ENCODE data around the gene CTDSP1.
A peak's percentile ranks its signal among the peaks of the same experiment; 100 is the strongest.

Gene CTDSP1, protein sequence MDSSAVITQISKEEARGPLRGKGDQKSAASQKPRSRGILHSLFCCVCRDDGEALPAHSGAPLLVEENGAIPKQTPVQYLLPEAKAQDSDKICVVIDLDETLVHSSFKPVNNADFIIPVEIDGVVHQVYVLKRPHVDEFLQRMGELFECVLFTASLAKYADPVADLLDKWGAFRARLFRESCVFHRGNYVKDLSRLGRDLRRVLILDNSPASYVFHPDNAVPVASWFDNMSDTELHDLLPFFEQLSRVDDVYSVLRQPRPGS

DNA sequence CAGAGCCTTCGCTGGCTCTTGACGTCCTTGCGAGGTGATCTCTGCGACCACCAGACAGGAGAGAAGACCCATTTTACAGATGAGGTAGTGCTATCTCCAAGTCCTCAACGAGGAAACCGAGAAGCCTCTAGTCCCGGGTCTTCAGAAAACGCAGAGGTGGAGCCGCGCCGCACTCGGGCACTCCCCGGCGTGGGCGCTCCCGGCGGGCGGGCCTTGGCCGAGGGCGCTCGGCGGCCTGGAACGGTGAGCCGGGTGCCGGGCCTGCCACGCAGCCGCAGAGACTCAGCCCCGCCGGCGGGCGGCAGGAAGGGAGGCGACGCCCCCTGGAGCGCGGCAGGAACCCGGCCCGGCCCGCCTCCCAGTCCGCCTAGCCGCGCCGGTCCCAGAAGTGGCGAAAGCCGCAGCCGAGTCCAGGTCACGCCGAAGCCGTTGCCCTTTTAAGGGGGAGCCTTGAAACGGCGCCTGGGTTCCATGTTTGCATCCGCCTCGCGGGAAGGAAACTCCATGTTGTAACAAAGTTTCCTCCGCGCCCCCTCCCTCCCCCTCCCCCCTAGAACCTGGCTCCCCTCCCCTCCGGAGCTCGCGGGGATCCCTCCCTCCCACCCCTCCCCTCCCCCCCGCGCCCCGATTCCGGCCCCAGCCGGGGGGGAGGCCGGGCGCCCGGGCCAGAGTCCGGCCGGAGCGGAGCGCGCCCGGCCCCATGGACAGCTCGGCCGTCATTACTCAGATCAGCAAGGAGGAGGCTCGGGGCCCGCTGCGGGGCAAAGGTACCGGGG lies at the start of gene CTDSP1:
TSS of gene CTDSP1 (plus strand) at position 478 of the 776 bp plus-strand sequence. CDS start at position 701, 223 bp downstream.
- peak; percentile 86 to 87 for DNase-seq (ENCODE audit: low read depth in 2 of 2)

DNA sequence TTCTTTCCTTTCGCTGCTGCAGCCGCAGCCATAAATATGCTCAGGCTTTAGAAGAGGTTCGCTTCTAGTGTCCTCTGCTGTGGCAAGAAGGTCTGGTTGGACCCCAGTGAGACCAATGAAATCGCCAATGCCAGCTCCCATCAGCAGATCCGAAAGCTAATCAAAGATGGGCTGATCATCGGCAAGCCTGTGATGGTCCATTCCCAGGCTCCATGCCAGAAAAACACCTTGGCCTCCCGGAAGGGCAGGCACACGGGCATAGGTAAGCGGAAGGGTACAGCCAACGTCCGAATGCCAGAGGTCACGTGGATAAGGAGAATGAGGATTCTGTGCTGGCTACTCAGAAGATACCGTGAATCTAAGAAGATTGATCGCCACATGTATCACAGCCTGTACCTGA lies 45.6 kb upstream of the CTDSP1 start:
- DNase-seq (ENCODE audit: low read depth in 2 of 2) = no peak

DNA sequence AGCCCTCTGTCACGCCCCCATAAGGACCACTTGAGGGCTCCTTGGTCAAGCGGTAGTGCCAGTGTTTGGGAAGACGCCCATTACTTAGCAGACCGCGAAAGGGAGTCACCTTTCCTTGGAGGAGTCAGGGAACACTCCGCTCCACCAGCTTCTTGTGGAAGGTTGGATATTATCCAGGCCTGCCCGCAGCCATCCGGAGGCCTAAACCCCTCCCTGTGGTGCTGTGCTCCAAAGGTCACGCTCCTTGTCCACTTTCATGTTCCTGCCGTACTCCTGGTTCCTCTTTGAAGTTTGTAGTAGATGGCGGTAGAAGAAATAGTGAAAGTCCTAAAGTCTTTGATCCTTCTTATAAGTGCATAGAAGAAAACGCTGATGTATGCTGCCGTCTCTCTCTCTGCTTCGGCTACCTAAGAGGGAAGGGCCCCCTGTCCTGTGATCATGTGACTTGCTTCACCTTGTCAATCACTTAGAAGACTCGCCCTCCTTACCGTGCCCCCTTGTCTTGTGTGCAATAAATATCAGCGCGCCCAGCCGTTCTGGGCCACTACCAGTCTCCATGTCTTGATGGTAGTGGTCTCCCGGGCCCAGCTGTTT lies 44.7 kb upstream of the CTDSP1 start:
- DNase-seq (ENCODE audit: low read depth in 2 of 2) = no peak

DNA sequence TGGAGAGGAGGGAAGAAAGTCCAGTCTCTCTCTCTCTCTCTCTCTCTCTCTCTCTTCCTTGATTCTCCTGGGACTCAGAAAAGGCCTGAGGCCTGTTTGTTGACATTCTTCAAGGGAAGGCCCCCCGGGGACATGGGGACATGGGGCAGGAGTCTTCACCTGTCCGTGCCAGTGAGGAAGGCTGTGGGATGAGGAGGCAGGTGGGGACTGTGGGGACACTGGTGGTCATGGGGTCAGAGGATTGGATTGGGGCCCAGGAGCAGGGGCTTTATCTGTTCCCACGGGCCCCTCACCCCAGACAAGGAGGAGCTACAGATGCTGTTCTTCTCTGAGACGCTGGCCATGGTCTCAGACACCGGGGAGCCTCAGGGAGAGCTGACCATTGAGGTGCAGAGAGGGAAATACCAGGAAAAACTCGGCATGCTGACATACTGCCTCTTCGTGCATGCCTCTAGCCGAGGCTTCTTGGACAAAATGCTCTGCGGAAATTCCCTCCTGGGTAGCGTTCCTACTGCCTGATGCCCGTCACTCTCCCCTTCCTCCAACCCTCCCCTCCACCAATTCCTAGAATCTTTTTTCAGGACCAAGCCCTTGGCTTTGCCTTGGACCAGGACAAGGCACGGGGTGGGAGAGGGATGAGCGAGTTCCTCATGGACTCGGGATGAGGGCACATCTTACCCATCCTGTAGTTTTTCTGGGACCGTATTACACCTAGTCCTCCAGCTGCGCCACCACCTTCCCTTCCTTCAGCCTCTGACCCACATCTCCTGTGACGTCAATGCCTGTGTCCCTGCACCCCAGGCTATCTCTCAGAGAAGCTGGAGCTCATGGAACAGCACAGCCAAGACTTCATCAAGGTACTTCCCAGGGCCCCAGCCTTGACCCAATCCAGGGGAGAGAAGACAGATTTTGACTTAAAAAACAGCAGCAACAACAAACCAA lies 42.2 kb upstream of the CTDSP1 start:
- DNase-seq (ENCODE audit: low read depth in 2 of 2) = no peak

DNA sequence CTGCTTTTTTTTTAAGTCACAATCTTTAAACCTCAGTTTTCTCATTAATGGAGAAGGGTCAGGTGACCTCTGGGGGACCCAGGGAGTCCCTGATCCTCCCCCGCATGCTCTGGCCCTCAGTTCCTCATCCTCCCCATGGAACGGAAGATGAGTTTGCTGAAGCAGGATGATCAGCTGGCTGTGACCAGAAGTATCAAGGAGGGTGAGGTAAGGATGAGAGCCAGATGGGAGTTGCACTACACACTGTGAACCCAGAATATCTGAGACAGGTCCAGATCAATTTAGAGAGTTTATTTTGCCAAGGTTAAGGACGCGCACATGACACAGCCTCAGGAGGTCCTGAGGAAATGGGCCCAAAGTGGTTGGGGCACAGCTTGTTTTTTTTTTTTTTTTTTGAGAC lies 39.2 kb upstream of the CTDSP1 start:
- DNase-seq (ENCODE audit: low read depth in 2 of 2) = no peak

DNA sequence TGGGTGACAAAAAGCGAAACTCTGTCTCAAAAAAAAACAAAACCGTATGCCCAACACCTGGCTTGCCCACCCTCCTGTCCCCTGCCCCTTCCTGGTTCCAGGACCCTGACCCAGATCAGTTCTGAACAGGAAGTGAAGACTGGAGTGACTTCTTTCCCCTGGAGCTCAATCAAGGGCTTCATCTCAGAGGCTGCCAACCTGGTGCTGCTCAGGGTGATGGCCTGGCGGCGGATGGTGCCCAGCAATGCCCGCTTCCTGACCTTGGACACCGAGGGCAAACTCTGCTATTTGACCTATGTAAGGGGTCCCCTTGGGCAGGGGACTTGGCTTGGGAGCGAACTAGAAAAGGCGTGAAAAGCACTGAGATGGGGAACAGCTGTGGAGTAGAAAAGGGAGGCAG lies 37.1 kb upstream of the CTDSP1 start:
- no peak for DNase-seq (ENCODE audit: low read depth in 2 of 2)

DNA sequence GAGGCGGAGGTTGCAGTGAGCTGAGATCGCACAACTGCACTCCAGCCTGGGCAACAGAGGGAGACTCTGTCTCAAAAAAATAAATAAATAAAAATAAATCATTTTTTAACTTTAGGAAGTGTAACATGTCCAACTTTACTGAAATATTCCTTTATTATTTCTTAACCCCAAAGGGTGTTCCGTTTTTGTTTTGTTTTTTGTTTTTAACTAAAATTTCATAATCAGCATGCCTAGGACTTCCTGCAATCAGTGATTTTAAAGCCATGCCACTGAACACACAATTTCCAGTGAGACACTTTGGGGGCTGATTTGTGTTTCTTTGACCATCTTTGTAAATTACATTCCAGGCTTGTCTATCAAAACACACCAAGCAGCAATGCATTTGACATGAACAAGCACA lies 35.9 kb upstream of the CTDSP1 start:
- no peak for DNase-seq (ENCODE audit: low read depth in 2 of 2)

DNA sequence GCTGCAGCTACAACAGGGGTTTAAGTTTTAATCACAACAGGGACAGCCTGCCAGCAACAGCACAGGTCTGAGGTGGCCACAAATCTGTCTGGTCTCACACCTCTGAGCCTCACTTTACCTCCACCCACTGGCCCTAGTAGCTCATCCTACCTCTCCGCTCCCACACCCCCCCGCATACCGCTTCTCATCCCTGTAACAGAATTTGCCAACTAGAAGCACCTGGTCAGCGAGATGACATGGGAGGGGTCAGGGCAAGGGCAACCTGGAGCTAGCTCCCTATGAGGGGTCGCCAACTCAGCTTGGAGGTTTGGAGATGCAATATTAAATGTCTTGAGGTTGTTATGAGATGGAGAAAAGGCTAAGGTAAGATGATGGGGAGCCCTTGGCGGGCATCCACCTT lies 35.5 kb upstream of the CTDSP1 start:
- no peak for DNase-seq (ENCODE audit: low read depth in 2 of 2)

DNA sequence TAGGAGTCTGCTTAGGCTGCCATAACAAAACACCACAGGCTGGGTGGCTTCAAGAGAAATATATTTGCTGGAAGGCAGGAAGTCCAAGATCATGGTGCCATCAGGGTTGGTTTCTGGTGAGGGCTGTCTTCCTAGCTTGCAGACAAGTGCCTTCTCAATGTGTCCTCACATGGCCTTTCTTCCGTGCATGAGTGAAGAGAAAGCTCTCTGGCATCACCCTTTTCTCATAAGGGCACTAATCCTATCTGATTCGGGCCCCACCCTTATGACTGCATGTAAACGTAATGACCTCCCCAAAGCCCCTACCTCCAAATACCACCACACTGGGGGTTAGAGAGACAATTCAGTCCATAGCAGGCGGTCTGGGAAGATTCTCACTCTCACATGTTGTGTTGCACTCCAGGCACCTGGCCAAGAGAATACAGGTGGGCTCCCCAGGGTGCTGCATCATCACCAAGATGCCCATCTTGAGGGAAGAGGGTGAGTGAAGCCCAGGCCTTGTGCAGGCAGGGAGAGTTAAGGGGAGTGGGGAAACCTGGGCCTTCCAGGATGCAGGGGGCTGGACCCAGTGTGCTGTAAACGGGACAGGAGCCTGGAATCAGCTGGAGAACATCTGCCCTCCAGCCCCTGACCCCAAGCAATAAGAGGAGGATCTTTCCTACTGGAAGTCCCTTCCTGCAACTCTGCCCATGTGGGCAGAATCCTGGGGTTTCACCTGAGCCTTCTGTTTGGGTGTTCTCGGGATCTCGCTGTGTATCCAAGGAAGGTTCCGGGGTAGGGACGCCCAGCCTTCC lies 32.9 kb upstream of the CTDSP1 start:
- DNase-seq (ENCODE audit: low read depth in 2 of 2) = no peak

DNA sequence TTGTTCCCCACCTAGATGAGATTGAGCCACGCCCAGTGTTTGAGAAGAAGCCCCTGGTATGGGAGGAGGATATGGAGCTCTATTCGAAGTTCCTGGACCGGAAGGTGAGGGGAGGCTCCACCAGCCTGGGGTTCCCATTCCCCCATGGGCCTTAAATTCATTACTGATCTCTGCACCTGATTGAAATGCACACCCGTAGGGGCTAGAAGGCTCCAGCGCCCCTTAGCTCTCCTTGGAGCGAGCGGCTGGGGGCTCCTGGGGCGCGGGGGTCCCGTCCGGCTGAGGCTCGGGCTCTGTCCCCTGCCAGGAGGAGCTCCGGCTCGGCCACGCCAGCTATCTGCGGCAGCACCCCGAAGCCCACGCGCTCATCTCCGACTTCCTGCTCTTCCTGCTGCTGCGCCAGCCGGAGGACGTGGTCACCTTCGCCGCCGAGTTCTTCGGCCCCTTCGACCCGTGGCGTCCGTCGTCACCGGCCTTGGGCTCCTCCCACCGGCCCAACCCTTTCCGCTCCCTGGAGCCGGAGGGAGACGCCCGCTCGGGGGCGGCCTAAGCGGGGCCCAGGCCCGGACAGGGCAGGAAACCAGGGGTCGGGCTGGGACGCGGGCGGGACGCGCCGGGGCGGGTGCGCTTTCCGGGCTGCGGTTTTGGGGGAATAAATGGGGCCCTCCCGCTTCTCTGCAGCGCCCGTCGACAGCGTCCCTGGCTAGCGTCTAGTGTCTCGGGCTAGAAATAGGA lies 32.1 kb upstream of the CTDSP1 start:
- peak; percentile 28 to 53 for DNase-seq (ENCODE audit: low read depth in 2 of 2)

DNA sequence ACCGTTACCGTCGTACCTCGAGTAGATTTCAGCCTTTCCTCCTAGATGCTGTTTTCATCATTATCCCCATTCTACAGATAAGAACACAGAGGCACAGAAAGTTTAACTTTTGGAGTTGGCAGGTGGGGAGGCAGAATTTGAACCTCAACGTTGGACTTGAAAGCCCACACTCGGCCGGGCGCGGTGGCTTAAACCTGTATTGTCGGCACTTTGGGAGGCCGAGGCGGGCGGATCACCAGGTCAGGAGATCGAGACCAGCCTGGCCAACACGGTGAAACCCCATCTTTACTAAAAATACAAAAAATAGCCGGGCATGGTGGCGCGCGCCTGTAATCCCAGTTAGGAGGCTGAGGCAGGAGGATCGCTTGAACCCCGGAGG lies 31.5 kb upstream of the CTDSP1 start:
- DNase-seq (ENCODE audit: low read depth in 2 of 2) = no peak

DNA sequence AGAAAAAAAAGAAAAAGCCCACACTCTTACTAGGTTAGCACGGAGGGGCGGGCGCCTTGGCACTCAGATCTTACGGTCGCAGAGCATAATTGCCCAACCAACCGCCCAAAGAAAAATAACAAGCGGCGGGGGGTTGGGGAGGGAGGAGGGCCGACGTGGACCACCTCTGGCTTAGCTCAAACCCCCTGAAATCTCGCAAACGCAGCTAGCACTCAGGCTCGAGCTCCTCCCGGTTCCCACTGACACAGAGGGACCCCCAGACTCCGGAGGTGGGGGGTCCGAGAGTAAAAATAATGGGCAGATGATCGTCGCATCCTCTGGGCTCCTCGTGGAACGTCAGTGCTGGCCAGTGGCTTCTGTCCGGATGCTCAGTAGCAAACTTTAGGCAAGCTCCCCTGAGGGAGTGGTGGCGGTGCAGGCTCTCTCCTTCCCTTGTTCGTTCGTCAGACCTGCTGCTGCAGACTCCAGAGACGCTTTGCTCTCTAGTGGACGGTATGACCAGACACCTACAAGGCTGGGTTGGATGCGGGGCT lies 31.0 kb upstream of the CTDSP1 start:
- DNase-seq (ENCODE audit: low read depth in 2 of 2) = no peak

DNA sequence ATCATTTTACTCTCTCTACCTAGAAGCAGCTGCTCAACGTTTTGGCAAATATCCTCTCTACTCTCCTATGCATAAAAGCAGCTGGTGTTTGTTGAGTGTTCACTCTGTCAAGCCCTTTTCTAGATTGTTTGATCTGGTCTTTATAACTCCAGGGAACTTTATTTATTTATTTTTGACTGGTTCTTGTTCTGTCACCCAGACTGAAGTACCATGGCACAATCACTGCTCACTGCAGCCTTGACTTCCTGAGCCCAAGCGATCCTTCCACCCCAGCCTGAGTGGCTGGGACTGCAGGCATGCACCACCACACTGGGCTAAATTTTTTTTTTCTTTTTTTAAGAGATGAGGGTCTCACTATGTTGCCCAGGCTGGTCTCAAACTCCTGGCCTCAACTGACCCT lies 30.3 kb upstream of the CTDSP1 start:
- DNase-seq (ENCODE audit: low read depth in 2 of 2) = no peak

DNA sequence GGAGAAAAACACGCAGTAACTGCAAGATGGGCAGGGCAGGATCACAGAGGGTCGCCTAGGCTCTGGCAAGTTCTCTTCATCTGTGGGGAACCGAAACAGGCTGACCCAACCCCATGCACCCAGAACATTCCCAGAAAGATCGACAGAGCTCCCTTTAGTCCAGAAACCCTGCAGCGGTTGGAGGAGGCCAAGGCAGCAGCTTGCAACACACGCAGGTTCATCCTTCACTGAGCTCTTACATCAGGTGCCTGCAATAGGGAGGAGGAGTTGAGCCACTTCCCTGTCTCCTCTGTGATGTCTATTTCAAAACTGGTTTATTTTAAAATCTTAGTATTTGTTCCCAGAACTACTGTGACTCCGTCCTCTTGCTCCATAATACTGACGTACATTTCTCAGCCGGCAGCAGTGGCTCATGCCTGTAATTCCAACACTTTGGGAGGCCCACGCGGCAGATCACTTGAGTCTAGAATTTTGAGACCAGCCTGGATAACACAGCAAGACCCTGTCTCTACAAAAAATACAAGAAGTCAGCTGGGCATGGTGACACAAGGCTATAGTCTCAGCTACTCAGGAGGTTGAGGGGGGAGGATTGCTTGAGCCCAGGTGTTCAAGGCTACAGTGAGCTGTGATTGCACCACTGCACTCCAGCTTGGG lies 29.1 kb upstream of the CTDSP1 start:
- no peak for DNase-seq (ENCODE audit: low read depth in 2 of 2)

DNA sequence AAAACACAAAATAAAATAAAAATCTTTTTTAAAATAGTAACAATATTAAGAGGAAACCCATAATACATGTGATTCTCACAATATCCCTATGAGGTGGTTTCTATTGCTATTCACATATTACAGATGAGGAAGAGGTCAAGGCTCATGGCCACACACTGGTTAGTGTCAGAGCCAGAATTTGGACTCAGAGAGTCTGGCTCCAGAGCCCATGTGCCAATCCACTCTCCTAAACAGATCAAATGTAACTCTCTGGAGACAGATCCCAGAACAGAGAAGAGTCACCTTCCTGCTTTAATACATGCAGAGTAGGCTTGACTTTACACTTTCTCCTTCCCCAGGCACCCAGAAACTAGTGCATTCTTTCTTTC lies 27.7 kb upstream of the CTDSP1 start:
- no peak for DNase-seq (ENCODE audit: low read depth in 2 of 2)

DNA sequence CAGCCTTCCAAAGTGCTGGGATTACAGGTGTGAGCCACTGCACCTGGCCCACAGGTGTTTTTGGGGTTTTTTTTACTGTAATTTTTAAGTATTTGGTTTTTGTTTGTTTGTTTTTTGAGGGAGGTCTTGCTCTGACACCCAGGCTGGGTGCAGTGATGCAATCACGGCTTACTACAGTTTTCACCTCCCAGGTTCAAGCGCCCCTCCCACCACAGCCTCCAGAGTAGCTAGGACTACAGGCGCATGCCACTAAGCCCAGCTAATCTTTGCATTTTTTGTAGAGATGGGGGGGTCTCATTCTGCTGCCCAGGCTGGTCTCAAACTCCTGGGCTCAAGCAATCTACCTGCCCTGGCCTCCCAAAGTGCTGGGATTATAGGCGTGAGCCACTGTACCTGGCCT lies 24.9 kb upstream of the CTDSP1 start:
- no peak for DNase-seq (ENCODE audit: low read depth in 2 of 2)

DNA sequence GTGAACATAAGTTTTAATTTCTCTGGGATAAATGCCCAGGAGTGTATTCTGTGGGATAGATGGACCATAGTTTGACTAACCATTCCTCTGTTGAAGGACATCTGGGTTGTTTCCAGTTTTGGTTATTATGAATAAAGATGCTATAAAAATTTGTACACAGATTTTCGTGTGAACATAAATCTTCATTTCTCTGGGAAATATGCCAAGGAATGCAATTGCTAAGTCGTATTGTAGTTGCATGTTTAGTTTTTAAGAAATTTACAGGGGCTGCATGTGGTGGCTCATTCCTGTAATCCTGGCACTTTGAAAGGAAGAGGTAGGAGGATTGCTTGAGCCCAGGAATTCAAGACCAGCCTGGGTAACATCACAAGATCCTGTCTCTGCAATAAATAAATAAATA lies 24.5 kb upstream of the CTDSP1 start:
- DNase-seq (ENCODE audit: low read depth in 2 of 2) = no peak

DNA sequence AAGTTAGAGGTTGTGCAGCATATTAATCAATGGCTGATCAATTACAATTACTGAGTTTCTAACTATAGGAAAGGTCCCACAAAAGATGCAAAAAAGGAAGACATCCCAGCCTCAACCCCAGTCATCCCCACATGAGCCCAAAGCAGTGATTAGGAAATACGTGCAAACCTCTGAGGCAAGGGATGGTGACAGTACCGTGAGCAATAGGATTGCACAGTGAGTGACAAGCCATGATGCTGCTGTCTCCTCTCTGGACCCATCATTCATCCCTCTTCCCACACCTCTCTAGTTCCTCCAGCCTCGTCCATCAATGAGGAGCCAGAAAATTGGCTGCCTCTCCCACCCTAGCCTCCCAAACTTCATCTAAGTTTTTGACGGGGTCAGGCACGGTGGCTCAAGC lies 21.6 kb upstream of the CTDSP1 start:
- DNase-seq (ENCODE audit: low read depth in 2 of 2) = no peak

DNA sequence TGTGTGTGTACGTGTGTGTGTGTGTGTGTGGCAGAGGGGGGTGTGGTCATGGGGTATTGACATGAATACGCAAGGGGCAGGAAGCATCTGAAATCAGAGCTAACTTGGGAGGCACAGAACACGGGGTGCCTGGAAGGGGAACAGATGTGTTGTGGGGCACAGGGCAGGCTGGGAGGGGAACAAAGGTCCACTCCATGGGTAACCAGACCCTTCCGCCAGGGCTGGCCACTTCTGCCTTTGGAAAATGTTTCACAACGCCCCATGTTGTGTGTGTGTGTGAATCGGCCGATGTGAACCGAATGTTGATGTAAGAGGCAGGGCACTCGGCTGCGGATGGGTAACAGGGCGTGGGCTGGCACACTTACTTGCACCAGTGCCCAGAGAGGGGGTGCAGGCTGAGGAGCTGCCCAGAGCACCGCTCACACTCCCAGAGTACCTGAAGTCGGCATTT lies 17.7 kb upstream of the CTDSP1 start, which contains the start of gene SLC11A1:
TSS of gene SLC11A1 (plus strand) at position 358 of the 451 bp plus-strand sequence. CDS start 96 bp downstream, outside the sequence.
- no peak for DNase-seq (ENCODE audit: low read depth in 2 of 2)

DNA sequence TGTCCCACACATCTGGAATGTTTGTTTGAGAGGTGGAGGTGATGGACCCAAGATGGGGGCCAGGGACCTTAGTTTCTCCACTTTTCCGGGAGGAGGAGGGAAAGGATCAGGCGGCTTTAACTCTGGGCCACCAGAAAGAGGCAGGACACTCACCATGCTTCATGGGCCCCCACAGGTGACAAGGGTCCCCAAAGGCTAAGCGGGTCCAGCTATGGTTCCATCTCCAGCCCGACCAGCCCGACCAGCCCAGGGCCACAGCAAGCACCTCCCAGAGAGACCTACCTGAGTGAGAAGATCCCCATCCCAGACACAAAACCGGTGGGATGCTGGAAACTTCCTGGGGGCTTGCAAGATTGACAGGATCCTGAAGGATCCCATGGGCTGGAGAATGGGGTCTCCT lies 16.9 kb upstream of the CTDSP1 start:
- DNase-seq (ENCODE audit: low read depth in 2 of 2) = no peak
